ENCODE measurements around the gene THADA. TPM values are rescaled to one million over a fixed set of nuclear protein-coding genes. Genes with fewer than 3 reads are reported as not detected.

Gene THADA
- total and polyA plus RNA-seq, 9 donors, result 14.4 to 24.3 (median 18.1) TPM

GRCh38 chr2:43230351-43230885 lies 365.4 kb downstream of the THADA start:
- no peaks in the 10 kb centered on the region for H3K27me3 ChIP-seq (ENCODE audit: control insufficient read depth, insufficient read depth, low read length)
- peaks cover 35% of the 10 kb centered on the region for H3K4me1 ChIP-seq (ENCODE audit: control insufficient read depth, insufficient read depth, low read length)
- no peak overlapping the region for H3K4me3 ChIP-seq (ENCODE audit: low read length)
- peak; percentile 84 for DNase-seq
- H3K27ac ChIP-seq (ENCODE audit: low read length), result peak overlapping the region; percentile 55
- no CpG with 5 or more reads among the region's 4 CpGs for WGBS (ENCODE audit: insufficient coverage)
- peaks cover 26% of the 10 kb centered on the region for H3K36me3 ChIP-seq (ENCODE audit: control insufficient read depth, insufficient read depth, low read length)
- no peaks in the 10 kb centered on the region for H3K9me3 ChIP-seq (replicated peaks; ENCODE audit: control insufficient read depth, low read depth, low read length)

GRCh38 chr2:43228756-43229659 lies 366.8 kb downstream of the THADA start:
- H3K4me1 ChIP-seq (ENCODE audit: control insufficient read depth, insufficient read depth, low read length), result peaks cover 34% of the 10 kb centered on the region
- H3K4me3 ChIP-seq (ENCODE audit: low read length), result no peak overlapping the region
- 50% methylated on average over 2 of the region's 6 CpGs for WGBS (ENCODE audit: insufficient coverage)

GRCh38 chr2:43228321-43228751 lies 367.5 kb downstream of the THADA start:
- Histone ChIP-seq H3K36me3 (ENCODE audit: control insufficient read depth, insufficient read depth, low read length) (peaks cover 39% of the 10 kb centered on the region), H3K9me3 (replicated peaks; ENCODE audit: control insufficient read depth, low read depth, low read length) (no peaks in the 10 kb centered on the region), H3K27ac (ENCODE audit: low read length) (peak overlapping the region; percentile 94), H3K27me3 (ENCODE audit: control insufficient read depth, insufficient read depth, low read length) (no peaks in the 10 kb centered on the region), H3K4me3 (ENCODE audit: low read length) (no peak overlapping the region), H3K4me1 (ENCODE audit: control insufficient read depth, insufficient read depth, low read length) (peaks cover 32% of the 10 kb centered on the region)
- peak; percentile 67 for DNase-seq
- no CpG with 5 or more reads among the region's 2 CpGs for WGBS (ENCODE audit: insufficient coverage)

More at GRCh38 chr2:43228756-43229659, 366.8 kb downstream of the THADA start:
- no peaks in the 10 kb centered on the region for H3K9me3 ChIP-seq (replicated peaks; ENCODE audit: control insufficient read depth, low read depth, low read length)
- H3K36me3 ChIP-seq (ENCODE audit: control insufficient read depth, insufficient read depth, low read length), result peaks cover 32% of the 10 kb centered on the region
- H3K27ac ChIP-seq (ENCODE audit: low read length), result peak overlapping the region; percentile 94
- DNase-seq, result peak; percentile 47
- H3K27me3 ChIP-seq (ENCODE audit: control insufficient read depth, insufficient read depth, low read length), result no peaks in the 10 kb centered on the region

GRCh38 chr2:43227830-43228281 lies 368.0 kb downstream of the THADA start:
- Histone ChIP-seq H3K9me3 (replicated peaks; ENCODE audit: control insufficient read depth, low read depth, low read length) (no peaks in the 10 kb centered on the region), H3K27me3 (ENCODE audit: control insufficient read depth, insufficient read depth, low read length) (no peaks in the 10 kb centered on the region), H3K4me3 (ENCODE audit: low read length) (peak overlapping the region; percentile 79), H3K36me3 (ENCODE audit: control insufficient read depth, insufficient read depth, low read length) (peaks cover 38% of the 10 kb centered on the region), H3K4me1 (ENCODE audit: control insufficient read depth, insufficient read depth, low read length) (peaks cover 32% of the 10 kb centered on the region), H3K27ac (ENCODE audit: low read length) (peak overlapping the region; percentile 94)
- DNase-seq, result no peak
- 1% methylated on average over 9 of the region's 10 CpGs for WGBS (ENCODE audit: insufficient coverage)

- Histone ChIP-seq H3K4me3 (ENCODE audit: low read length) (peak overlapping the region; percentile 79), H3K27me3 (ENCODE audit: control insufficient read depth, insufficient read depth, low read length) (no peaks in the 10 kb centered on the region), H3K4me1 (ENCODE audit: control insufficient read depth, insufficient read depth, low read length) (peaks cover 32% of the 10 kb centered on the region), H3K9me3 (replicated peaks; ENCODE audit: control insufficient read depth, low read depth, low read length) (no peaks in the 10 kb centered on the region), H3K27ac (ENCODE audit: low read length) (peak overlapping the region; percentile 94), H3K36me3 (ENCODE audit: control insufficient read depth, insufficient read depth, low read length) (peaks cover 36% of the 10 kb centered on the region)
- WGBS (ENCODE audit: insufficient coverage), result under 1% methylated on average over 76 of the region's 77 CpGs
- DNase-seq, result peak; percentile 95
These were observed 368.6 kb downstream of the THADA start for GRCh38 chr2:43226955-43227829.

GRCh38 chr2:43226558-43226954 lies 369.3 kb downstream of the THADA start, which contains the start of gene ZFP36L2:
Gene ZFP36L2 (minus strand): TSS chr2:43226606. CDS start chr2:43226315, 291 bp downstream.
- Histone ChIP-seq H3K4me1 (ENCODE audit: control insufficient read depth, insufficient read depth, low read length) (peaks cover 33% of the 10 kb centered on the region), H3K36me3 (ENCODE audit: control insufficient read depth, insufficient read depth, low read length) (peaks cover 38% of the 10 kb centered on the region), H3K27me3 (ENCODE audit: control insufficient read depth, insufficient read depth, low read length) (no peaks in the 10 kb centered on the region), H3K4me3 (ENCODE audit: low read length) (peak within 1 kb of the TSS; percentile 96), H3K27ac (ENCODE audit: low read length) (peak within 1 kb of the TSS; percentile 98), H3K9me3 (replicated peaks; ENCODE audit: control insufficient read depth, low read depth, low read length) (no peaks in the 10 kb centered on the region)
- under 1% methylated on average over 57 of the region's 58 CpGs for WGBS (ENCODE audit: insufficient coverage)
- DNase-seq, result peak; percentile 99

- Histone ChIP-seq H3K27me3 (ENCODE audit: control insufficient read depth, insufficient read depth, low read length) (no peaks in the 10 kb centered on the region), H3K4me3 (ENCODE audit: low read length) (peak overlapping the region; percentile 96), H3K9me3 (replicated peaks; ENCODE audit: control insufficient read depth, low read depth, low read length) (no peaks in the 10 kb centered on the region), H3K36me3 (ENCODE audit: control insufficient read depth, insufficient read depth, low read length) (peaks cover 32% of the 10 kb centered on the region), H3K4me1 (ENCODE audit: control insufficient read depth, insufficient read depth, low read length) (peaks cover 32% of the 10 kb centered on the region), H3K27ac (ENCODE audit: low read length) (peak overlapping the region; percentile 98)
- DNase-seq, result peak; percentile 87
- under 1% methylated on average over 72 of the region's 80 CpGs for WGBS (ENCODE audit: insufficient coverage)
These were observed 369.9 kb downstream of the THADA start for GRCh38 chr2:43225788-43226557.

- Histone ChIP-seq H3K4me1 (ENCODE audit: control insufficient read depth, insufficient read depth, low read length) (peaks cover 33% of the 10 kb centered on the region), H3K27me3 (ENCODE audit: control insufficient read depth, insufficient read depth, low read length) (no peaks in the 10 kb centered on the region), H3K9me3 (replicated peaks; ENCODE audit: control insufficient read depth, low read depth, low read length) (no peaks in the 10 kb centered on the region), H3K4me3 (ENCODE audit: low read length) (peak overlapping the region; percentile 96), H3K27ac (ENCODE audit: low read length) (peak overlapping the region; percentile 98), H3K36me3 (ENCODE audit: control insufficient read depth, insufficient read depth, low read length) (peaks cover 25% of the 10 kb centered on the region)
- under 1% methylated on average over 73 of the region's 74 CpGs for WGBS (ENCODE audit: insufficient coverage)
- peak; percentile 78 for DNase-seq
These were observed 370.6 kb downstream of the THADA start for GRCh38 chr2:43225093-43225787.

All from muscle of leg (tissue), 11 donors.